Stimulated activated naive CD8-positive, alpha-beta T cell treated with anti-CD3 and anti-CD28 coated beads, Interleukin-15, Interleukin-2, amounts not matched to agents 100 ng/mL and 50 ng/mL, for 24 hours (primary cell): ENCODE measurements around the gene KRTAP12-1.
"Not testable (repeated sequence)": the region's sequence is repeated elsewhere in the genome, so short reads cannot be mapped to it uniquely, and the experiment has no call there.

Source experiments
- H3K27ac Mint-ChIP-seq: one replicate; pipeline ENCODE4 v1.8.0; 2021; ENCODE audit warnings: mild to moderate bottlenecking, mixed read lengths
- H3K27me3 Mint-ChIP-seq: one replicate; pipeline ENCODE4 v1.8.0; 2021; ENCODE audit warnings: mixed read lengths
- H3K36me3 Mint-ChIP-seq: one replicate; pipeline ENCODE4 v1.8.0; 2021; ENCODE audit warnings: low read depth, mixed read lengths
- H3K4me1 Mint-ChIP-seq: one replicate; pipeline ENCODE4 v1.8.0; 2021; ENCODE audit warnings: low read depth, mixed read lengths
- H3K4me3 Mint-ChIP-seq: one replicate; pipeline ENCODE4 v1.8.0; 2021; ENCODE audit warnings: mild to moderate bottlenecking, mixed read lengths
- H3K9me3 Mint-ChIP-seq: one replicate; pipeline ENCODE4 v1.8.0; 2021; ENCODE audit warnings: mixed read lengths

KRTAP12-1 gene

DNA sequence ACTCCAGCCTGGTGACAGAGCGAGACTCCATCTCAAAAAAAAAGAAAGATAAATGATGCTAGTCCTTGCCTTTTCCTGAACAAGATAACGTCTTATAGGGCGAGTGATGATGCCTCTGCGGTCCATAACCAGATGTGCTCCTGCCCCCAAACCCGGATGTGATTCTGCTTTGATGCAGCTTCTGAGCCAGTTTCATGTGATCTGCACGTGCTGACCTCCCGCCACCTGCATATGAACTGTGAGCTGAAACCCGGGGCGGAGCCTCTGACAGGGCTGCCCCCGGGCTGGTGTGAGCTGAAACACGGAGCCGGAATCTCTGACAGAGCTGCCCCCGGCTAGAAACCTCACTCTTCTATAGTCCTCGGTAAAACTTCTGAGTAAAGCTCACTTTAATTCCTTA lies 28.8 kb downstream of the KRTAP12-1 start:
- Mint-ChIP-seq H3K27ac (no peak overlapping the region), H3K9me3 (peaks cover 16% of the 10 kb centered on the region), H3K27me3 (no peaks in the 10 kb centered on the region), H3K4me3 (no peak overlapping the region), H3K4me1 (peaks cover 44% of the 10 kb centered on the region), H3K36me3 (peaks cover 12% of the 10 kb centered on the region)

GRCh38 chr21:44650973-44651675 lies 30.8 kb downstream of the KRTAP12-1 start:
- Mint-ChIP-seq H3K4me3 (no peak overlapping the region), H3K36me3 (peaks cover 1% of the 10 kb centered on the region), H3K4me1 (peaks cover 24% of the 10 kb centered on the region), H3K9me3 (peaks cover 3% of the 10 kb centered on the region), H3K27me3 (no peaks in the 10 kb centered on the region), H3K27ac (no peak overlapping the region)

DNA sequence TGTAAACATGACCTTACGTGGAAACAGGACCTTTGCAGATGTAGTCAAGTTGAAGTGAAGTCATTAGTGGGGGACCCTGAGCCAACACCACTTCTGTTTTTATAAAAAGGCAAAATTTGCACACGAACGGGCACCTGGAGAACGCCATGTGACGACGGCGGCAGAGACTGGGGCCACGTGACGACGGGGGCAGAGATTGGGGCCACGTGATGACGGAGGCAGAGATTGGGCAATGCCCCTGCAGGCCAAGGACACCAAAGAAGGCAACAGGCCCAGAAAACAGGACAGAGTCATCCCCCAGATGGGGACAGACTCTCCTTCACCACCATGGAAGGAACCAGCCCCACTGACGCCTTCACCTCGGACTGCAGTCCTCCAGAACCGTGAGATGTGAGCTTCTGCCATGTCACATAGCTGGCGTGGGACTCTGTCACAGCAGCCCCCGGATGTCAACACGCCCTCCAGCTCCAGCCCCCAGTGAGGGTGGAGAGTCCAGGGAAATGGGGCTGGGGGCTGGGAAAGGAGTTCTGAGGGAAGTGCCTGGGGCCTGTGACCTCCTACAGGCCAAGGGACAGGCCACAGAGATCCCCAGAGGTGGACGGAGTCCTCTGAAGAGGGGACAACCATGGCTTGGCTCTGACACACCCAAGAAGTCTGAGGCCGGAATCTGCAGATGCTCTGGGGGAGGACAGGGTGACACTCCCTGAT lies 31.5 kb downstream of the KRTAP12-1 start:
- Mint-ChIP-seq H3K9me3 (no peaks in the 10 kb centered on the region), H3K36me3 (no peaks in the 10 kb centered on the region), H3K4me1 (peaks cover 18% of the 10 kb centered on the region), H3K27ac (no peak overlapping the region), H3K27me3 (no peaks in the 10 kb centered on the region), H3K4me3 (no peak overlapping the region)

DNA sequence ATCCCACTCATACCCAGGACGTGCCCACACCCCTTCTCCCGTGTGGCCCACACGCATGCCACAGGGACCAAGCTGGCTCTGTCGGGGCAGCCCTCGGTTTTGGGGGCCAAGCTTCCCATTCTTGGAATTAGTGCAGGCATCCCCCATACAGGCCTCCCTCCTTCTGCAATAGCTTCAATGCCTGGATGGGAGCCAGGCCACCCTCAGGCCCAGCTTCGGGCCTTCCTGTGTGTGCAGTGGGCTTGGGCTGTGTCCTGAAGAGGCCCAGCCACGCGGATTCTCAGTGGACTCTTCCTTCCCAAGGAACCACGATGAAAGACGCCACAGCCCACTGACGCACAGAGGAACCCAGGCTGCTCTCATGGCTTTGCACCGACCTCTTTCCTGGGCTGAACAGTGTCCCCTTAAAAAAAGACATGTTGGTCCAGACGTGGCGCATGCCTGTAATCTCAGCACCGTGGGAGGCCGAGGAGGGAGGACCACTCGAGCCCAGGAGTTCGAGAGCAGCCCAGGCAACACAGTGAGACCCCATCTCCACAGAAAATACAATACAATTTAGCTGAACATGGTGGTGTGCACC lies 32.4 kb downstream of the KRTAP12-1 start:
- H3K9me3 Mint-ChIP-seq: peaks cover 6% of the 10 kb centered on the region
- H3K4me1 Mint-ChIP-seq: peaks cover 11% of the 10 kb centered on the region
- peaks cover 5% of the 10 kb centered on the region for H3K36me3 Mint-ChIP-seq
- H3K27me3 Mint-ChIP-seq: no peaks in the 10 kb centered on the region
- H3K27ac Mint-ChIP-seq: no peak overlapping the region
- H3K4me3 Mint-ChIP-seq: no peak overlapping the region

DNA sequence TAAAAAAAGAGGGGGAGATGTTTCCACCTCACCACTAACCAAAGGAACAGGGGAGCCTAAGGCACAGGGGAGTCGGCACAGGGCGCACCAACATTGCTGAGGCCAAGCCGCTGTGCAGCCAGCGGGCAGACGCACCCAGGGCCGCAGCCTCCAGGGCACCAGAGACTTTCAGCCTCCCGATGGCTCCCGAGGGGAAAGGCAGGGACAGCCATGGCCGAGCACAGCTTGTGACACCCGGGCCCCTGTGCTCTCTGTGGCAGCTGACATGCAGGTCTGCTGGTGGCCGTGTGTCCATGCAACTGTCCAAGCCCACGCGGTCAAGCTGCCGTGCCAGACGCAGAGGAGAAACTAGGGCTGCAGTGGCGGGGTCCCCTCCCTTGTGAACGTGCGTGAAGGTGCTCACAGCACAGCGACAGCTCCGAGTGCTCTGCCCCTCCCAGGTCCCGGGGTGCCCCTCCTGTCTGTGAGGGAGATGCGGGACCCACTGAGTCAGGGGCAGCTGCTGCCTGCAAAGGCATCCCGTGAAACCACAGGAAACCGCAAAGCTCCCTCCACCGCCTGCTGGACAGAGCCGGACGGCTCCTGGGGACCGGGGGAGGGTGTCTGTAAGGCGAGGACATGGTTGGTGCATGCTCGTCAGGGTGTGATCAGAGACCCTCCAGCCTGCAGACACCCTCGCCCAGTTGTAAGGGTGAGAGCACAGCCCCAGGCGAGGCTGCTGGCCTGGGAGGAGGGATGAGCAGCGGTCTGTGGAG lies 33.2 kb downstream of the KRTAP12-1 start:
- Mint-ChIP-seq H3K27me3 (no peaks in the 10 kb centered on the region), H3K36me3 (peaks cover 10% of the 10 kb centered on the region), H3K4me3 (no peak overlapping the region), H3K4me1 (peaks cover 2% of the 10 kb centered on the region), H3K9me3 (peaks cover 15% of the 10 kb centered on the region), H3K27ac (no peak overlapping the region)

DNA sequence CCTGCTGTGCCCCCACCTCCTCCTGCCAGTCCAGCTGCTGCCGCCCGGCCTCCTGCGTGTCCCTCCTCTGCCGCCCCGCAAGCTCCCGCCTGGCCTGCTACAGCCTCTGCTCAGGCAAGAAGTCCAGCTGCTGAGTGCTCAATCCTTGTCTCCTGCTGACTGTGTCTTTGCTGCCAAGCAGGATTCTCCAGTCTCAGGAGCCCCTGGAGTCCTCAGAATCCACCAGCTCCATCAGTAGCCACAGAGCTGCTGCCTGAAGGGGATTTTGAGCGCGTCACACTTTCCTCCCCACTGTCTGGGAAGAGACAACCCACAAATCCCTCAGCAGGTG lies 34.8 kb downstream of the KRTAP12-1 start:
- no peaks in the 10 kb centered on the region for H3K27me3 Mint-ChIP-seq
- H3K27ac Mint-ChIP-seq: no peak overlapping the region
- H3K9me3 Mint-ChIP-seq: peaks cover 28% of the 10 kb centered on the region
- H3K36me3 Mint-ChIP-seq: peaks cover 10% of the 10 kb centered on the region
- H3K4me3 Mint-ChIP-seq: no peak overlapping the region
- no peaks in the 10 kb centered on the region for H3K4me1 Mint-ChIP-seq

DNA sequence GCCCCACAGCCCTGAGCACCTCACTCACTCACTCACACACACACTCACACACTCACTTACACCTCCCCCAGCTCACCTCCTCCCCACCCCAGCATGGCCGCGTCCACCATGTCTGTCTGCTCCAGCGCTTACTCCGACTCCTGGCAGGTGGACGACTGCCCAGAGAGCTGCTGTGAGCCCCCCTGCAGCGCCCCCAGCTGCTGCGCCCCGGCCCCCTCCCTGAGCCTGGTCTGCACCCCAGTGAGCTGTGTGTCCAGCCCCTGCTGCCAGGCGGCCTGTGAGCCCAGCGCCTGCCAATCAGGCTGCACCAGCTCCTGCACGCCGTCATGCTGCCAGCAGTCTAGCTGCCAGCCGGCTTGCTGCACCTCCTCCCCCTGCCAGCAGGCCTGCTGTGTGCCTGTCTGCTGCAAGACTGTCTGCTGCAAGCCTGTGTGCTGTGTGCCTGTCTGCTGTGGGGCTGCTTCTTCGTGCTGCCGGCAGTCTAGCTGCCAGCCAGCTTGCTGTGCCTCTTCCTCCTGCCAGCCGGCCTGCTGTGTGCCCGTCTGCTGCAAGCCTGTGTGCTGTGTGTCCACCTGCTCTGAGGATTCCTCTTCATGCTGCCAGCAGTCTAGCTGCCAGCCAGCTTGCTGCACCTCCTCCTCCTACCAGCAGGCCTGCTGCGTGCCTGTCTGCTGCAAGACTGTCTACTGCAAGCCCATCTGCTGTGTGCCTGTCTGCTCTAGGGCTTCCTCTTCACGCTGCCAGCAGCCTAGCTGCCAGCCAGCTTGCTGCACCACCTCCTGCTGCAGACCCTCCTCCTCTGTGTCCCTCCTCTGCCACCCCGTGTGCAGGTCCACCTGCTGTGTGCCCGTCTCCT lies 35.4 kb downstream of the KRTAP12-1 start, which contains the start of gene KRTAP10-11:
KRTAP10-11 (plus strand) TSS at position 49 of the 856 bp plus-strand sequence; CDS start at position 94, 45 bp downstream.
- not testable (repeated sequence) for H3K27me3 Mint-ChIP-seq

GRCh38 chr21:44644878-44645277 lies 37.1 kb downstream of the KRTAP12-1 start:
- H3K27ac Mint-ChIP-seq: no peak overlapping the region
- peaks cover 3% of the 10 kb centered on the region for H3K27me3 Mint-ChIP-seq
- H3K36me3 Mint-ChIP-seq: peaks cover 10% of the 10 kb centered on the region
- no peaks in the 10 kb centered on the region for H3K4me1 Mint-ChIP-seq
- H3K4me3 Mint-ChIP-seq: no peak overlapping the region
- H3K9me3 Mint-ChIP-seq: peaks cover 45% of the 10 kb centered on the region

More for the DNA sequence above, 35.4 kb downstream of the KRTAP12-1 start, which contains the start of gene KRTAP10-11:
- H3K27ac Mint-ChIP-seq, H3K4me3 Mint-ChIP-seq, H3K4me1 Mint-ChIP-seq: not testable (repeated sequence)
- H3K9me3 Mint-ChIP-seq: peaks cover 31% of the 10 kb centered on the region
- H3K36me3 Mint-ChIP-seq: peaks cover 10% of the 10 kb centered on the region

DNA sequence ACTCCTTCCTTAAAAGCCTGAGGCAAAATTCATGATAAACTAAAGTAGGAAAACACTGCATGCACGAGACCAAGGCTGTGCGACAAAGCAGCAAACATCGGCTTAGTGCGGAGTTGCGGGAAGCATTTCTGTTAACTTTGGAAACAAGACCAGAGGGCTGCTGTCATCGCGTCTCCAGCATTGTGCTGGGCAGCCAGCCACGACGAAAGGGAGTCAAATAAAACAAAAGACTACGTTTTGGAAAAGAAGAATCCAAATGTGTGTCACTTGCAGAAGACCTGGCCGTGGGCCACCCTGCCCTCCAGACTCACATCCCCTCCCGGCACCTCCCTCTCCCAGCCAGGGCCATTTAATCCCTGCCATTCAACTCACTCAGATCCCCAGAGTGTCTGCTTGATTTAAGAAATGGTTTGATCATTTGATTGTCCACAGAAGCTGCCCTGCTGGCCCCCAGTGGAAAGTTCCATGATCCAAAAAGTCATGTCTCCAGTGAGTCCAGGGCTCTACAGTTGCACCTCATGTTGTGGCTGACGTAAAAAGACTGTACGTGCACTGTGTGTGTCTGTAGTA lies 38.1 kb downstream of the KRTAP12-1 start:
- Mint-ChIP-seq H3K27ac (no peak overlapping the region), H3K4me3 (no peak overlapping the region)

DNA sequence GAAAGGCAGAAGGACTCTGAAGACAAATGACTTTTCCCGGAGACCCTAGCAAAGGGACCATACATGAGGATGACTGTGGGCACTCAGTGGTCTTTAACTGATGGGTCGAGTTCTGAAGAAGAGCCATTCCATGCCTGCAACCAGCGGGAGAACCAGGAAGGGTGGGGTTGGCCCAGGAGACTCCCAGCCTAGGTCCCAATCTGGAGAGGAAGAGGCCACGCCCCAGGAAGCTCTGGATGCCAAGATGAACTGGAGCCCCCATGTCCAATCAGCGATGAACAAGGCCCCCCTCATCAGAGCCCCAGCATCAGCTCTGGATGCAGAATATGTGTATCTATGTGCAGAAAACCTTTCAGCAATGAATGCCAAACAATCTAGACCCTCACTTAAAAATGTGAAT lies 41.2 kb downstream of the KRTAP12-1 start:
- Mint-ChIP-seq H3K27me3 (peaks cover 3% of the 10 kb centered on the region), H3K9me3 (peaks cover 46% of the 10 kb centered on the region), H3K4me3 (no peak overlapping the region), H3K27ac (no peak overlapping the region), H3K36me3 (peaks cover 10% of the 10 kb centered on the region), H3K4me1 (no peaks in the 10 kb centered on the region)

More for the DNA sequence above, 38.1 kb downstream of the KRTAP12-1 start:
- Mint-ChIP-seq H3K36me3 (peaks cover 10% of the 10 kb centered on the region), H3K27me3 (peaks cover 3% of the 10 kb centered on the region), H3K4me1 (no peaks in the 10 kb centered on the region), H3K9me3 (peaks cover 46% of the 10 kb centered on the region)

DNA sequence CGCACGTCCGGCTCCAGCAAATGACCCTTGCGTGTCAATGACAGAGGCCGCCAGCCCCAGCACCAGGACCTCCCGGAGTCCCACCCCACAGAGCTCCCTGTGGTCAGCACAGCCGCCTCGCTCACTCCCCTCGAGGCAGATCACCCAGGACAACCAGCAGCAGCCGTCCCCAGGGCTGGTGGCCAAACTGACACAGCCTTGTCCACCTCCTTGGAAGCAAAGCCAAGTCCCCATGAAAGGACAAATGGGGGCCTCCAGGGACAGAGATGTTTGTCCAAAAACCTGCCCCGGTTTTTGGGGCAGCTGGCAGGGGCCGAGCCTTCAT lies 42.7 kb downstream of the KRTAP12-1 start:
- Mint-ChIP-seq H3K27ac (no peak overlapping the region), H3K27me3 (peaks cover 3% of the 10 kb centered on the region), H3K4me3 (no peak overlapping the region), H3K9me3 (peaks cover 36% of the 10 kb centered on the region), H3K4me1 (no peaks in the 10 kb centered on the region), H3K36me3 (peaks cover 1% of the 10 kb centered on the region)

GRCh38 chr21:44638506-44639330 lies 43.2 kb downstream of the KRTAP12-1 start:
- H3K36me3 Mint-ChIP-seq, H3K4me1 Mint-ChIP-seq, H3K27me3 Mint-ChIP-seq, H3K4me3 Mint-ChIP-seq, H3K27ac Mint-ChIP-seq: not testable (repeated sequence)
- peaks cover 31% of the 10 kb centered on the region for H3K9me3 Mint-ChIP-seq

DNA sequence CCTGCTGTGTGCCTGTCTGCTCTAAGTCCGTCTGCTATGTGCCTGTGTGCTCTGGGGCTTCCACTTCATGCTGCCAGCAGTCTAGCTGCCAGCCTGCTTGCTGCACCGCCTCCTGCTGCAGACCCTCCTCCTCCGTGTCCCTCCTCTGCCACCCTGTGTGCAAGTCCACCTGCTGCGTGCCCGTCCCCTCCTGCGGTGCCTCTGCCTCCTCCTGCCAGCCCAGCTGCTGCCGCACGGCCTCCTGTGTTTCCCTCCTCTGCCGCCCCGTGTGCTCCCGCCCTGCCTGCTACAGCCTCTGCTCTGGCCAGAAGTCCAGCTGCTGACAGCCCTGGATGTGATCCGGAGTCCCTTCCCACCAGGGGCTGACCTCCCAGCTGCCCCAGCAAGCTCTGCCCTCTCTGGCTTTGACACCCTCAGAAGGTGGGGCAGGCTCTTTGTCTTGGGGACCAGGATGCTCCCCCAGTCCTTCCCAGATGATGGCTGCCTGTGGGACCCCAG lies 44.1 kb downstream of the KRTAP12-1 start:
- not testable (repeated sequence) for H3K27me3 Mint-ChIP-seq, H3K27ac Mint-ChIP-seq, H3K36me3 Mint-ChIP-seq, H3K4me3 Mint-ChIP-seq, H3K4me1 Mint-ChIP-seq
- H3K9me3 Mint-ChIP-seq: peaks cover 28% of the 10 kb centered on the region
